AG04450 (cell line): Measurements from ENCODE around the gene RAD54L. TPM values are rescaled to one million over a fixed set of nuclear protein-coding genes. Genes with fewer than 3 reads are reported as not detected.

ENCODE experiments used
- CTCF ChIA-PET: fragments of 300-600, 350-600 bp; formaldehyde crosslinking; extraction: SDS; loops from one replicate; lab custom pipeline; 2022; ENCODE audit warnings: antibody characterized with exemption, inconsistent platforms; lab: Charles Lee
- POLR2A ChIA-PET: fragments of 350-600 bp; formaldehyde crosslinking; extraction: SDS; loops from one replicate; lab custom pipeline; 2021; ENCODE audit warnings: antibody characterized with exemption, inconsistent platforms; lab: Yijun Ruan, JAX
- DNase-seq: peaks from one replicate; pipeline ENCODE4 v3.0.0-alpha.2; 2011; ENCODE audit warnings: low read depth, low spot score
- H3K27ac ChIP-seq: one replicate; pipeline ENCODE4 v1.5.1; 2012; ENCODE audit warnings: low read depth, low read length, control low read depth
- H3K27me3 ChIP-seq: one replicate; pipeline ENCODE4 v1.6.0; 2012; ENCODE audit warnings: low read length; ENCODE audit not compliant: control insufficient read depth, insufficient read depth
- H3K4me3 ChIP-seq: 2 replicates; pipeline ENCODE4 v1.5.1; 2011; ENCODE audit warnings: mild to moderate bottlenecking, low read depth, low read length, control low read depth
- H3K9me3 ChIP-seq: 2 replicates; pipeline ENCODE4 v1.5.1; 2012; ENCODE audit warnings: low read length; ENCODE audit not compliant: control insufficient read depth, insufficient read depth
- polyA plus RNA-seq: library from polyadenylated mRNA; depleted of rRNA; stranded (reverse); fragments of >200 nt; gene quantifications from 2 replicates; pipeline ENCODE4 v1.2.3, GENCODE V29; 2011
- TF ChIP-seq, protein P1 (sequence below): IDR thresholded peaks from 2 replicates; pipeline ENCODE4 v1.5.1; 2011; ENCODE audit warnings: low read depth, low read length, control low read depth, inconsistent platforms

RAD54L gene
- polyA plus RNA-seq, 1 experiment, result 1.9 TPM

GRCh38 chr1:46248122-46248920 is 758 bp downstream of the RAD54L start:
- POLR2A ChIA-PET, result no interaction called here
- DNase-seq, result no peak
- H3K27me3 ChIP-seq, result no peaks in the 10 kb centered on the region
- peak overlapping the region; percentile 86 for H3K4me3 ChIP-seq
- CTCF ChIA-PET, result interaction anchor here (0.6 to 1.5 kb wide), 2 partner anchors 23 to 97 kb away, joined by 3 to 4 read pairs; no protein-coding TSS in a partner anchor
- TF ChIP-seq, protein P1, sequence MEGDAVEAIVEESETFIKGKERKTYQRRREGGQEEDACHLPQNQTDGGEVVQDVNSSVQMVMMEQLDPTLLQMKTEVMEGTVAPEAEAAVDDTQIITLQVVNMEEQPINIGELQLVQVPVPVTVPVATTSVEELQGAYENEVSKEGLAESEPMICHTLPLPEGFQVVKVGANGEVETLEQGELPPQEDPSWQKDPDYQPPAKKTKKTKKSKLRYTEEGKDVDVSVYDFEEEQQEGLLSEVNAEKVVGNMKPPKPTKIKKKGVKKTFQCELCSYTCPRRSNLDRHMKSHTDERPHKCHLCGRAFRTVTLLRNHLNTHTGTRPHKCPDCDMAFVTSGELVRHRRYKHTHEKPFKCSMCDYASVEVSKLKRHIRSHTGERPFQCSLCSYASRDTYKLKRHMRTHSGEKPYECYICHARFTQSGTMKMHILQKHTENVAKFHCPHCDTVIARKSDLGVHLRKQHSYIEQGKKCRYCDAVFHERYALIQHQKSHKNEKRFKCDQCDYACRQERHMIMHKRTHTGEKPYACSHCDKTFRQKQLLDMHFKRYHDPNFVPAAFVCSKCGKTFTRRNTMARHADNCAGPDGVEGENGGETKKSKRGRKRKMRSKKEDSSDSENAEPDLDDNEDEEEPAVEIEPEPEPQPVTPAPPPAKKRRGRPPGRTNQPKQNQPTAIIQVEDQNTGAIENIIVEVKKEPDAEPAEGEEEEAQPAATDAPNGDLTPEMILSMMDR, result no peak
- no peak overlapping the region for H3K27ac ChIP-seq
- no peaks in the 10 kb centered on the region for H3K9me3 ChIP-seq

GRCh38 chr1:46254668-46255067 is 7.1 kb downstream of the RAD54L start:
- Histone ChIP-seq H3K4me3 (no peak overlapping the region), H3K9me3 (no peaks in the 10 kb centered on the region), H3K27ac (no peak overlapping the region), H3K27me3 (no peaks in the 10 kb centered on the region)
- ChIA-PET CTCF (interaction anchor here (0.6 to 0.7 kb wide), 3 partner anchors 31 to 686 kb away, joined by 4 to 7 read pairs (median 6); no protein-coding TSS in a partner anchor), POLR2A (no interaction called here)
- TF ChIP-seq, protein P1, result no peak
- DNase-seq, result no peak

GRCh38 chr1:46256523-46256922 is 9.0 kb downstream of the RAD54L start:
- CTCF ChIA-PET, result no interaction called here
- H3K9me3 ChIP-seq, result no peaks in the 10 kb centered on the region
- no peak overlapping the region for H3K4me3 ChIP-seq
- POLR2A ChIA-PET, result no interaction called here
- no peak overlapping the region for H3K27ac ChIP-seq
- no peak for DNase-seq
- H3K27me3 ChIP-seq, result no peaks in the 10 kb centered on the region
- TF ChIP-seq, protein P1, result no peak

- DNase-seq, result no peak
- POLR2A ChIA-PET, result no interaction called here
- Histone ChIP-seq H3K27ac (no peak overlapping the region), H3K4me3 (no peak overlapping the region), H3K27me3 (no peaks in the 10 kb centered on the region), H3K9me3 (no peaks in the 10 kb centered on the region)
- TF ChIP-seq, protein P1, result no peak
- CTCF ChIA-PET, result interaction anchor here (1.7 kb wide), 1 partner anchor 15 kb away, joined by 3 read pairs; the partner anchor contains the start of gene RAD54L
Measured at GRCh38 chr1:46262508-46262907, 14.9 kb downstream of the RAD54L start.

DNA sequence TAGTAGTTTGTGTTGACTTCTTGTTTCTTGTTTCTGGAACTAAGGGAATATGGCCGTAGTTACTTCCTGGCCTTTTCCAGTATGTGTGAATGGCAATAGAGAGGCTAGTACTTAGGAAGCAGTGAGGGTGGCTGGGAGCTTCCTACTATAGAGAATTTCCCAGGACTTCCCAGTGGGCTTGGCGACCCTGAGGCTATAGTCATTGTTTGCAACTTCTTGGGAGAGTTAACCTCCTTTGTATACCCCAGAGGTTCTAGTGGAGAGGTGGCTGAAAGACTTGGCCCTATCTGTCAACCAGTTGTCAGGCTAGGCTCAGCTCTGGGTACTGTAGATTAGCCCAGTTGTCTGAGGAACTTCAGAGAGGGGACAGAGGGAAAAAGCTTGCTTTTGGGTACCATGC is 15.6 kb downstream of the RAD54L start:
- CTCF ChIA-PET, result interaction anchor here (1.7 kb wide), 1 partner anchor 16 kb away, joined by 3 read pairs; the partner anchor contains the start of gene RAD54L
- POLR2A ChIA-PET, result no interaction called here
- Histone ChIP-seq H3K27me3 (no peaks in the 10 kb centered on the region), H3K9me3 (no peaks in the 10 kb centered on the region), H3K4me3 (no peak overlapping the region), H3K27ac (no peak overlapping the region)
- no peak for DNase-seq
- TF ChIP-seq, protein P1, result no peak
